K562 (cell line): Measurements from ENCODE around the gene RAB24. TPM values are rescaled to one million over a fixed set of nuclear protein-coding genes. Genes with fewer than 3 reads are reported as not detected.

ENCODE experiments used
- BCOR ChIP-seq: fragments of 450-650 bp; IDR thresholded peaks from 2 replicates; pipeline ENCODE4 v1.6.1; 2016
- FOS ChIP-seq: IDR thresholded peaks from 3 replicates; pipeline ENCODE4 v1.6.1; 2011; ENCODE audit not compliant: insufficient read length; ENCODE audit errors: extremely low read depth
- HMG20B ChIP-seq: fragments of 250-450 bp; sonication (Bioruptor Pico); IDR thresholded peaks from 2 replicates; pipeline ENCODE4 v1.5.0; 2021; ENCODE audit warnings: mild to moderate bottlenecking
- KHSRP ChIP-seq: fragments of 450-650 bp; IDR thresholded peaks from 2 replicates; pipeline ENCODE4 v1.6.1; 2017
- NR1H2 ChIP-seq: sonication (generic); formaldehyde crosslinking; IDR thresholded peaks from 2 replicates; pipeline ENCODE4 v1.4.0; 2020; ENCODE audit warnings: mild to moderate bottlenecking, missing genetic modification reagents
- RHOXF2B ChIP-seq: fragments of 250-450 bp; sonication (Bioruptor Pico); conservative IDR thresholded peaks from 2 replicates; pipeline ENCODE4 v1.5.1; 2021
- SAFB2 ChIP-seq: fragments of 200-400 bp; formaldehyde crosslinking; IDR thresholded peaks from 2 replicates; pipeline ENCODE4 v1.6.1; 2018; ENCODE audit warnings: borderline replicate concordance, low read length, low read depth, moderate library complexity; ENCODE audit not compliant: severe bottlenecking
- SIX5 ChIP-seq, 2 experiments: IDR thresholded peaks; 2 replicates each; pipeline ENCODE4 v1.6.1; 2011; ENCODE audit warnings: low read length in 2 of 2, borderline replicate concordance in 1 of 2, low read depth in 1 of 2, mild to moderate bottlenecking in 1 of 2, moderate library complexity in 1 of 2; ENCODE audit not compliant: insufficient read depth in 1 of 2
- SP1 ChIP-seq: sonication (generic); formaldehyde crosslinking; IDR thresholded peaks from 2 replicates; pipeline ENCODE4 v1.8.1; 2022; ENCODE audit warnings: mild to moderate bottlenecking, missing genetic modification reagents
- SP2 ChIP-seq: IDR thresholded peaks from 2 replicates; pipeline ENCODE4 v1.6.1; 2011; ENCODE audit warnings: mild to moderate bottlenecking, low read depth, low read length, moderate library complexity; ENCODE audit not compliant: poor library complexity, severe bottlenecking; ENCODE audit errors: extremely low read depth
- U2AF2 ChIP-seq: fragments of 200-400 bp; formaldehyde crosslinking; optimal IDR thresholded peaks from 2 replicates; pipeline ENCODE3; 2017; ENCODE audit warnings: low read depth, mild to moderate bottlenecking, low read length
- YBX1 ChIP-seq: fragments of 450-650 bp; IDR thresholded peaks from 2 replicates; pipeline ENCODE4 v1.7.1; 2016; ENCODE audit warnings: mild to moderate bottlenecking
- ZNF174 ChIP-seq: fragments of 250-450 bp; sonication (Bioruptor Pico); IDR thresholded peaks from 2 replicates; pipeline ENCODE4 v1.4.0; 2020; ENCODE audit warnings: mild to moderate bottlenecking
- polyA plus RNA-seq, 8 experiments: library from polyadenylated mRNA; depleted of rRNA in 4 of 8; stranded (reverse) in 5 of 8; unstranded in 3 of 8; fragments of >200 nt; fragmentation: Nextera tagmentation in 2 of 8; fragmentation: Illumina TruSeq in 1 of 8; extraction: Ambion mirVana in 2 of 8; extraction: Trizol in 1 of 8; gene quantifications; 2 replicates each; pipeline versions ENCODE4 v1.2.1 to v1.2.3, GENCODE V29; 2011 to 2014; ENCODE audit warnings: inconsistent platforms in 1 of 8, missing spikeins in 1 of 8
- total RNA-seq, 7 experiments: library from RNA; depleted of rRNA in 6 of 7; stranded (reverse); fragments of >200 nt in 6 of 7; fragmentation: Illumina TruSeq in 2 of 7; extraction: Trizol in 2 of 7; gene quantifications; 2 replicates each; pipeline versions ENCODE4 v1.2.1 to v1.2.3, GENCODE V29; 2011 to 2021; ENCODE audit warnings: low replicate concordance in 1 of 7
- TF ChIP-seq, protein P1 (sequence below), 2 experiments: fragments of 450-650 bp; formaldehyde crosslinking in 1 of 2; IDR thresholded peaks; 2 replicates each; pipeline versions ENCODE4 v1.4.0 to v1.6.1; 2014 to 2020; ENCODE audit warnings: mild to moderate bottlenecking in 2 of 2, borderline replicate concordance in 1 of 2, low read depth in 1 of 2
- TF ChIP-seq, protein P2 (sequence below): fragments of 450-650 bp; IDR thresholded peaks from 2 replicates; pipeline ENCODE4 v1.6.1; 2014; ENCODE audit warnings: low read depth, mild to moderate bottlenecking, moderate library complexity, borderline replicate concordance
- TF ChIP-seq, protein P3 (sequence below): fragments of 450-650 bp; formaldehyde crosslinking; IDR thresholded peaks from 2 replicates; pipeline ENCODE4 v1.4.0; 2022; ENCODE audit warnings: missing genetic modification characterization
- TF ChIP-seq, protein P4 (sequence below): IDR thresholded peaks from 3 replicates; pipeline ENCODE4 v1.6.1; 2011; ENCODE audit warnings: borderline replicate concordance, mild to moderate bottlenecking; ENCODE audit not compliant: insufficient read length, insufficient read depth

RAB24 gene
- total and polyA plus RNA-seq, 9 of the 15 experiments (the other 6 are each of a cell fraction or from before 2014, with no cell fraction given) = 13.9 to 107 (median 34.8) TPM

DNA sequence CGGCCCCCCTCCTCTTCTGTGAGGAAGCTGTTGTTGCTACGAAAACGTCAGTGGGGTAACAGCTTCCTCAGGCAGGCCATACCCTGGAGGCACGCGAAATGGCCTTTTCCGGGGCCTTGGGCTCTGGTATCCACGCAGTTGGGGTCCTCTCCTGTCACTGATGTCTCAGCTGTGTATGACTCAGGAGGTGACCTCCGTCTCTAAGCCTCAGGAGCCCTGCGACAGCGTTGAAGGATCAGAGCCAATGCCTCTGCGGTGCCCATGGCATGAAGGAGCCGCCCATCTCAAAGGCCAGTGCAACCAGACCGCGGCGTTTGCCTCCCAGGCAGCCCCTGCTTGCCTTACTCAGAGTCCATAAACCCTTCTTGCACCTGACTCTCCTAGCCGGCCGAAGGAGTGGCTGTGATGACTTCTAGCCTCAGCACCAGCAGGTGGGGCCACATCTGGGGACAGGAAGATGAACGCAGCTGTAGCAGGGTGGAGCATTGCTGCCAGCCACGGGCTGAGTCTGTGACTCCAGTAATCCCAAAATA is 9.2 kb upstream of the RAB24 start (continued):
- TF ChIP-seq SAFB2 = no peak
- no peak for TF ChIP-seq RHOXF2B
- TF ChIP-seq, protein P1, sequence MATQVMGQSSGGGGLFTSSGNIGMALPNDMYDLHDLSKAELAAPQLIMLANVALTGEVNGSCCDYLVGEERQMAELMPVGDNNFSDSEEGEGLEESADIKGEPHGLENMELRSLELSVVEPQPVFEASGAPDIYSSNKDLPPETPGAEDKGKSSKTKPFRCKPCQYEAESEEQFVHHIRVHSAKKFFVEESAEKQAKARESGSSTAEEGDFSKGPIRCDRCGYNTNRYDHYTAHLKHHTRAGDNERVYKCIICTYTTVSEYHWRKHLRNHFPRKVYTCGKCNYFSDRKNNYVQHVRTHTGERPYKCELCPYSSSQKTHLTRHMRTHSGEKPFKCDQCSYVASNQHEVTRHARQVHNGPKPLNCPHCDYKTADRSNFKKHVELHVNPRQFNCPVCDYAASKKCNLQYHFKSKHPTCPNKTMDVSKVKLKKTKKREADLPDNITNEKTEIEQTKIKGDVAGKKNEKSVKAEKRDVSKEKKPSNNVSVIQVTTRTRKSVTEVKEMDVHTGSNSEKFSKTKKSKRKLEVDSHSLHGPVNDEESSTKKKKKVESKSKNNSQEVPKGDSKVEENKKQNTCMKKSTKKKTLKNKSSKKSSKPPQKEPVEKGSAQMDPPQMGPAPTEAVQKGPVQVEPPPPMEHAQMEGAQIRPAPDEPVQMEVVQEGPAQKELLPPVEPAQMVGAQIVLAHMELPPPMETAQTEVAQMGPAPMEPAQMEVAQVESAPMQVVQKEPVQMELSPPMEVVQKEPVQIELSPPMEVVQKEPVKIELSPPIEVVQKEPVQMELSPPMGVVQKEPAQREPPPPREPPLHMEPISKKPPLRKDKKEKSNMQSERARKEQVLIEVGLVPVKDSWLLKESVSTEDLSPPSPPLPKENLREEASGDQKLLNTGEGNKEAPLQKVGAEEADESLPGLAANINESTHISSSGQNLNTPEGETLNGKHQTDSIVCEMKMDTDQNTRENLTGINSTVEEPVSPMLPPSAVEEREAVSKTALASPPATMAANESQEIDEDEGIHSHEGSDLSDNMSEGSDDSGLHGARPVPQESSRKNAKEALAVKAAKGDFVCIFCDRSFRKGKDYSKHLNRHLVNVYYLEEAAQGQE (IDR thresholded peaks at IDR 0.05; ENCODE audit: borderline replicate concordance) = no peak; the same call in 1 of the 2 replicates
- TF ChIP-seq, protein P1 (CRISPR knock-in tag; IDR thresholded peaks at IDR 0.05; ENCODE audit: low read depth) = no peak
- TF ChIP-seq HMG20B (CRISPR knock-in tag) = no peak
- TF ChIP-seq U2AF2 = no peak
- TF ChIP-seq YBX1 = no peak
- TF ChIP-seq KHSRP = no peak
- TF ChIP-seq, protein P2, sequence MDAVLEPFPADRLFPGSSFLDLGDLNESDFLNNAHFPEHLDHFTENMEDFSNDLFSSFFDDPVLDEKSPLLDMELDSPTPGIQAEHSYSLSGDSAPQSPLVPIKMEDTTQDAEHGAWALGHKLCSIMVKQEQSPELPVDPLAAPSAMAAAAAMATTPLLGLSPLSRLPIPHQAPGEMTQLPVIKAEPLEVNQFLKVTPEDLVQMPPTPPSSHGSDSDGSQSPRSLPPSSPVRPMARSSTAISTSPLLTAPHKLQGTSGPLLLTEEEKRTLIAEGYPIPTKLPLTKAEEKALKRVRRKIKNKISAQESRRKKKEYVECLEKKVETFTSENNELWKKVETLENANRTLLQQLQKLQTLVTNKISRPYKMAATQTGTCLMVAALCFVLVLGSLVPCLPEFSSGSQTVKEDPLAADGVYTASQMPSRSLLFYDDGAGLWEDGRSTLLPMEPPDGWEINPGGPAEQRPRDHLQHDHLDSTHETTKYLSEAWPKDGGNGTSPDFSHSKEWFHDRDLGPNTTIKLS = no peak
- TF ChIP-seq SP2 = no peak
- TF ChIP-seq, protein P3, sequence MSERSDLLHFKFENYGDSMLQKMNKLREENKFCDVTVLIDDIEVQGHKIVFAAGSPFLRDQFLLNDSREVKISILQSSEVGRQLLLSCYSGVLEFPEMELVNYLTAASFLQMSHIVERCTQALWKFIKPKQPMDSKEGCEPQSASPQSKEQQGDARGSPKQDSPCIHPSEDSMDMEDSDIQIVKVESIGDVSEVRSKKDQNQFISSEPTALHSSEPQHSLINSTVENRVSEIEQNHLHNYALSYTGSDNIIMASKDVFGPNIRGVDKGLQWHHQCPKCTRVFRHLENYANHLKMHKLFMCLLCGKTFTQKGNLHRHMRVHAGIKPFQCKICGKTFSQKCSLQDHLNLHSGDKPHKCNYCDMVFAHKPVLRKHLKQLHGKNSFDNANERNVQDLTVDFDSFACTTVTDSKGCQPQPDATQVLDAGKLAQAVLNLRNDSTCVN (CRISPR knock-in tag) = no peak
- no peak for TF ChIP-seq SIX5 (IDR thresholded peaks at IDR 0.05; ENCODE audit: borderline replicate concordance in 1 of 2, insufficient read depth in 1 of 2, low read depth in 1 of 2, low read length in 2 of 2)
- TF ChIP-seq FOS = no peak
- TF ChIP-seq BCOR = no peak
- no peak for TF ChIP-seq SP1
- no peak for TF ChIP-seq ZNF174 (CRISPR knock-in tag)
- TF ChIP-seq NR1H2 = no peak
- TF ChIP-seq, protein P4, sequence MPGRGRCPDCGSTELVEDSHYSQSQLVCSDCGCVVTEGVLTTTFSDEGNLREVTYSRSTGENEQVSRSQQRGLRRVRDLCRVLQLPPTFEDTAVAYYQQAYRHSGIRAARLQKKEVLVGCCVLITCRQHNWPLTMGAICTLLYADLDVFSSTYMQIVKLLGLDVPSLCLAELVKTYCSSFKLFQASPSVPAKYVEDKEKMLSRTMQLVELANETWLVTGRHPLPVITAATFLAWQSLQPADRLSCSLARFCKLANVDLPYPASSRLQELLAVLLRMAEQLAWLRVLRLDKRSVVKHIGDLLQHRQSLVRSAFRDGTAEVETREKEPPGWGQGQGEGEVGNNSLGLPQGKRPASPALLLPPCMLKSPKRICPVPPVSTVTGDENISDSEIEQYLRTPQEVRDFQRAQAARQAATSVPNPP = no peak
